Retinal pigment epithelial cell (primary cell): ENCODE measurements around the gene RPP14.

ENCODE experiments used
- DNase-seq: peaks from one replicate; pipeline ENCODE4 v3.0.0-alpha.2; 2010; ENCODE audit warnings: low read depth
- H3K4me3 ChIP-seq: 2 replicates; pipeline ENCODE4 v1.5.1; 2011; ENCODE audit warnings: mild to moderate bottlenecking, low read length, control low read depth, moderate library complexity
- TF ChIP-seq, protein P1 (sequence below): conservative IDR thresholded peaks from 2 replicates; pipeline ENCODE4 v1.5.1; 2011; ENCODE audit warnings: low read depth, low read length, control low read depth, inconsistent platforms

The RPP14 gene

GRCh38 chr3:58340594-58341244 lies 34.7 kb downstream of the RPP14 start:
- H3K4me3 ChIP-seq = no peak overlapping the region
- no peak for DNase-seq
- TF ChIP-seq, protein P1, sequence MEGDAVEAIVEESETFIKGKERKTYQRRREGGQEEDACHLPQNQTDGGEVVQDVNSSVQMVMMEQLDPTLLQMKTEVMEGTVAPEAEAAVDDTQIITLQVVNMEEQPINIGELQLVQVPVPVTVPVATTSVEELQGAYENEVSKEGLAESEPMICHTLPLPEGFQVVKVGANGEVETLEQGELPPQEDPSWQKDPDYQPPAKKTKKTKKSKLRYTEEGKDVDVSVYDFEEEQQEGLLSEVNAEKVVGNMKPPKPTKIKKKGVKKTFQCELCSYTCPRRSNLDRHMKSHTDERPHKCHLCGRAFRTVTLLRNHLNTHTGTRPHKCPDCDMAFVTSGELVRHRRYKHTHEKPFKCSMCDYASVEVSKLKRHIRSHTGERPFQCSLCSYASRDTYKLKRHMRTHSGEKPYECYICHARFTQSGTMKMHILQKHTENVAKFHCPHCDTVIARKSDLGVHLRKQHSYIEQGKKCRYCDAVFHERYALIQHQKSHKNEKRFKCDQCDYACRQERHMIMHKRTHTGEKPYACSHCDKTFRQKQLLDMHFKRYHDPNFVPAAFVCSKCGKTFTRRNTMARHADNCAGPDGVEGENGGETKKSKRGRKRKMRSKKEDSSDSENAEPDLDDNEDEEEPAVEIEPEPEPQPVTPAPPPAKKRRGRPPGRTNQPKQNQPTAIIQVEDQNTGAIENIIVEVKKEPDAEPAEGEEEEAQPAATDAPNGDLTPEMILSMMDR = no peak

GRCh38 chr3:58341376-58341775 lies 35.3 kb downstream of the RPP14 start:
- DNase-seq = no peak
- no peak overlapping the region for H3K4me3 ChIP-seq
- TF ChIP-seq, protein P1 = no peak

GRCh38 chr3:58342676-58343075 lies 36.6 kb downstream of the RPP14 start:
- H3K4me3 ChIP-seq = no peak overlapping the region
- no peak for DNase-seq
- TF ChIP-seq, protein P1 = no peak

DNA sequence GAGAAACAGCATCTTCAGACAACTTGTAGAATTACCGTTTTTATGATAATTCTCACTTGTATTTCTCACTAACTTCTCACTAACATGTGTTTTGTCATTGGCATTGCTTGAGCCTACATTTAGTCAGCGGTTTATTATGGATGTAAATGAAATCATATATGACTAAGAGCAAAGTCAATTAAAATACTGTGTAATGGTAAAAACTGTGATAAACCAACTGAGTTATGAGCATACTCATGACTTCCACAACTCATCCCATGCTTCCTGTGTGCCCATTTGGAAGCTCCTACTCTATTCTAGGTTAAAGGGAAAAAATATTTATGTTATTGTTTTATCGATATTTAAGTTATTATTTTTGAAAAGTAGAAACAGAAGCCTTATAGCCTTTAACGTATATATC lies 39.4 kb downstream of the RPP14 start:
- TF ChIP-seq, protein P1 = no peak
- H3K4me3 ChIP-seq = no peak overlapping the region
- no peak for DNase-seq

DNA sequence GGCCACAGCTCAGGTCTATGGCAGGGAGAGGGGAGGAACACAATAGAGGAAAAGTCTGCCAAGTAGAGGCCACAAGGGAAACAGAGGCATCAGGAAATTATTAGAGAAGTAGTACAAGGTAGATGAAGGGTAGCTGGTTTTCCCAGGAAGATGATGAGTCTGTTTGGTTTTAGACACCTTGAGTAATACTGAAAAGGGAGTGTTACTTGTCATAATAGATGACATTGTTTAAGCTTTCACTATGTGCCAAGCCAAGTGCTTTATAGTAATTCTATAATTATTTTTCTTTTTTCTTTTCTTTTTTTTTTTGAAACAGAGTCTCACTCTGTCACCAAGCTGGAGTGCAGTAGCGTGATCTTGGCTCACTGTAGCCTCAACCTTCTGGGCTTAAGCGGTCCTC lies 40.3 kb downstream of the RPP14 start:
- H3K4me3 ChIP-seq = no peak overlapping the region
- no peak for DNase-seq
- TF ChIP-seq, protein P1 = no peak

- H3K4me3 ChIP-seq = no peak overlapping the region
- TF ChIP-seq, protein P1 = no peak
- DNase-seq = no peak
These were observed 41.9 kb downstream of the RPP14 start for GRCh38 chr3:58347984-58348383.

DNA sequence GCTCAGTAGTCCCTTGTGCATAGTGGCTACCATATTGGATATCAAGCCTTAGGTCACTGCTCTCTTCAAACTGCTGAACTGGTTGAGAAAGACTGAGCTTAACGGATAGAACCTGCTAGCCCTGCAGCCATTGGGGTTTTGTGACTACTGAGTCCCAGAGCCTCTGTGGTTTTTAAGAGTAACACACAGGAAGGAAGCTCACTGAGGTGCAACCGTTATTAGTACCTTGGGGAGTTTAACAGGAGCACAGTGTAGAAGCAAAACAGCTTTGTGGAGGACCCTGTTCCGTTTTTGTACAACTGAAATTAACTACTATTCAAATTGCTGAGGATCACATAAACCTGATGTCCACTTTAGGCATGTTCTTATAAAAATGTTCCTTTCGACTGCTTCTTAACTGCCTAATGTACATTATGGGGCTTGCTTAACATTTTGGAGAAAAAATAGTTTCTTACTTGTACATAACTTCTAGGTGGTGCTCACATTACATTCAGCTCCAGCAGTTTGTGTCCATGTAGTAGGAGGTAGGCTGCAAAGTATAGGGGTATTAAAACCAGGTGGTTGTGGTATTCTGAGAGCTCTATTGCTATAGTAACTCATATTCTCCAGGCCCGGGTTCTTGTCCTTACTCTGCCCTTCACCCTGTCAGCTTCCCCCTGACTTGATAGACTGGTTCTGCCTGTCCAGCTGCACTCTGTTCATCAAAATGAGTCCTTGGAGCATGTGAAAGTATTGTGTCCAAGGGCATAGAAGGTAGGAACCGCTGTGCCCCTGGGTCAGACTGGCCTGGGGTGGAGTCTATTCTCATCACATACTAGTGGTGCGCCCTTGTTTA lies 44.0 kb downstream of the RPP14 start:
- no peak for DNase-seq
- TF ChIP-seq, protein P1 = no peak
- no peak overlapping the region for H3K4me3 ChIP-seq
